GM21526 (cell line): ENCODE measurements around the gene PBX1.

Experiments used
- ATAC-seq: cut with Tn5 transposase; IDR thresholded peaks from one replicate; pipeline ENCODE4 v1.9.1; 2021; ENCODE audit warnings: moderate library complexity; ENCODE audit not compliant: unreplicated experiment, low FRiP score

The PBX1 gene

GRCh38 chr1:164688791-164689190 lies 129.8 kb downstream of the PBX1 start:
- ATAC-seq, result no peak

GRCh38 chr1:164689672-164690511 lies 130.9 kb downstream of the PBX1 start:
- no peak for ATAC-seq

- ATAC-seq, result no peak
These were observed 133.4 kb downstream of the PBX1 start for GRCh38 chr1:164692420-164692819.

DNA sequence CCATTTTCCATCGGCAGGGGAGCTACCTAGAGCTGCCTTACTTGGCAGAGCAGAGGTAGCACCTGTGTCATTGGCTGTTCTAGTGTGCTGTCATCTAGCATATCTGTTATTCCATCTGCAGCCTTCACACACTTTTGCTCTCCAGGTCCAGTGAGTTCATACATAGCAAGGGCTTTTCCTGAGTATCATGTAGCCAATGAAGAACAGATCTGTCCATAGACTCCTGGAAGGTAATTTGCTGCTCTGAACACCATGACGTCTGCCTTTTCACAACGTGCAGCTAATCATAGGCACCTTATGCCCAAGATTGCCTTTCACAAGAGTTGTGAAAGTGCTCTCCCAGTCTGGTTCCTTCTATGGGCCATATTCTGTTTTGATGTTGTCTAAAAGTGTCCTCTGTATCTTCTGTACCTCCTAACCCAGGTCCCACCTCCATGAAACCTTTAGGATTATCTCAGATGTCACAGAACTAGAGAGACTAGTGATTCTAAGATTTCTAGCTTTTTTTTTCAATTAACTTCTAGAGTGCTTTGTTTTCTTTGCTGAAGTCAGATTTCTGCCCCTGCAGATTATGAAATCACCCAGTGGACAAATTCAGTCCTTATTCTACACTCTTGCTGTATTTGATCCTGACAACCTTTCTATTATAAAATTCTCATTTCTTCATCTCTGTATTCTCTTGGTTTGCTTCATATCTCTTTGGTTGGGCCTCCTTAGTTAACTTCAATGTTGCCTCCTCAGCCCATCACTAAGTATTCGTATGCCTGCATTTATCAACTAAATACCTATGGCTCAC lies 134.8 kb downstream of the PBX1 start:
- no peak for ATAC-seq

- ATAC-seq, result no peak
These were observed 135.5 kb downstream of the PBX1 start for GRCh38 chr1:164694505-164694904.

DNA sequence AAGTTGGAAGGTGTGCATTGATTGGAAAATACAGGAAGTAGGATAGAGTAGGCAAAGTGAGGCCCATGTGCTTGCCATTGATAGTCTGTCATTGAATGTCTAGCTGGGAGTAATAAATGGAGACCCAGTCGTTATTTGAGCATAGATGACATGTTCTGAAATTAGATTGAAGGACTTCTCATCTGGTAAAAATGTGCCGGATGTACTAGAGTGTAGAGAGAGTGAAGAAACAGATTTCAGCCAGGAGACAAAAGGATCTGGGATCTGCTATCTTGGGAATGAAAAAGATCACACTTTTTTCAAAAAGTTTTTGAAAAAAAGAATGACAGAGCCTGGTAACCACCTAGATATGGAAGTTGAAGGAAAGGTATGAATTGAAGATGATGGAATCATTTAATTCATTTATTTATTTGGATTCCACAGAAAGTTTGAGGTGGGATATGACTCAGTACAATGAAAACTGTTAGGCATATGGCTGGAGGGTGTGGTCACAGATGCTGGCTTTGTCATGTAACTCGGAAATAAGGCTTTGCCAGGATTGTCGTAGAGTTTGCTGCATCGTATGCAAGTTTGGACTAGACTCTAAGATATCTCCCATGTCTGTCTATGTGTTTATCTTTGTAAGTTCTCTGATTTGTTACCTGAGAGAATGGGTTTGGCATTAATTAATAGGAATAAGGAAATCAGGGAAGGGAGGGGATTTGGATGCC lies 137.1 kb downstream of the PBX1 start:
- ATAC-seq, result no peak

DNA sequence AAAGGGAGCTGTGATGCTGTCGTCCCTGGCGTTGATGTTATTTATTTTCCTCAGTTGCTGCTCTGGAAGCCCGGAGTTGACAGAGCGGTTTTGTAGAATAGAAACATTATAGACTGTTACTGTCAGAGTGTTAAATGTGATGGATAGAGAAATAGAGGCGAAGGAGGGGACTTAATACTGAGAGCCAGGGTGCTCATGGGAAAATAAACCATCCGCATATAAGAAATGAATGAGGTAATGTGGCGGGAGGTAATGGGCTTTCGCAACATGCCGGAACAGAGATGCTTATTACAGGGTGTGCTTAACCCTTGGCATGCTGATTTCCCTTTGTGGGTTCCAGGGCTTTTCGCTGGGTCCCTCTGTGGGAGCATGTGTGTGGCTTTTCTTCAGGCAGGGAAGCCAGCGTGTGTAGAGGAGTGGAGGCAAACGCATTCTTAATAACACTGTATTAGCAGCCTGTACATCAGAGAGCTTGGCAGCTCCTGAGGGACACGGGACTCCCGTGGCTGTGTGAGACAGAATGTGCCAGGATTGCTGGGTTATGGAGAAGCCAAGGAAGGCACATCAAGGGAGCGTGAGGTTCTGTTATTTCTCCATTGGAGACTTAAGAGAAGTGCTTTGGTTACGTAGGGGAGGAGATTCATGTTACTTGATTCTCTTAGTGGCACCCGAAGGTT lies 141.0 kb downstream of the PBX1 start:
- ATAC-seq, result no peak

- no peak for ATAC-seq
These were observed 141.7 kb downstream of the PBX1 start for GRCh38 chr1:164700683-164701082.

- ATAC-seq, result no peak
These were observed 142.3 kb downstream of the PBX1 start for GRCh38 chr1:164701189-164701761.

- ATAC-seq, result no peak
These were observed 143.2 kb downstream of the PBX1 start for GRCh38 chr1:164702216-164702615.

DNA sequence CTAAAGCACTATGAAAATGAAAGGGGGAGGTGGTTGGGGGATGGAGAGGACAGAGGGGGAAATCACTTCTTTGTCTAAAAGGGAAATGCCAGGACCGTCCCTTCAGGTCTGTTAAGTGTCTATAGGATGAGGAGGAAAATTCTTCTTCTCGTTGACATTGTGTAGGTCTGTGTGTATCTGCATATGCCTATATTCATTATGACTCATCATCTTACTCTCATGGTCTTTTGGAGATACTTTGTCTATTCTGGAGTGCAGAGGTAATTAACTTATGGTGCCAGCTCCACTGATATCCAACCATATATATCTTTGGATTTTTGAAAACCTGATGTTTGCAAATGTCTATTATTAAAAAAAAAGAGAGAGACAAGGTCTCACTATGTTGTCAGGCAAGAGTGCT lies 143.7 kb downstream of the PBX1 start:
- no peak for ATAC-seq

DNA sequence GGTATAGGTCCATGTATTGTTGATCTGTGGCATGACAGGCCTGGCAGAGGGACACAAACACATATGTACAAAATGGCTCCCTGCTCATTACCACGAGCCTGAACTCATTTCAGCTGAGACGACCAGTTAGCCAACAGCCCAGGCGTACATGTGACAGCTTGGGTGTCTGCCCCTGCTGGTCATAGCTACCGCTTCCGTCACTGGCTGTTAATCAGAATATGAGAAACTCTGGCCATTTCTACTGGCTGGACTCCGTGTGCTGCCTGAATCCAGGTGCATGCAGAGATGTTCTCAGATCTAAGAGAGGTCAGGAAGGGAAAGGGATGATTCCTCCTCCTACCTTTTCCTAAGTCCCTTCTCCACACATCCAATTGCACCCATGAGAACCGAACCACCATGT lies 144.5 kb downstream of the PBX1 start:
- ATAC-seq, result no peak

- ATAC-seq, result no peak
These were observed 145.0 kb downstream of the PBX1 start for GRCh38 chr1:164703960-164704411.

DNA sequence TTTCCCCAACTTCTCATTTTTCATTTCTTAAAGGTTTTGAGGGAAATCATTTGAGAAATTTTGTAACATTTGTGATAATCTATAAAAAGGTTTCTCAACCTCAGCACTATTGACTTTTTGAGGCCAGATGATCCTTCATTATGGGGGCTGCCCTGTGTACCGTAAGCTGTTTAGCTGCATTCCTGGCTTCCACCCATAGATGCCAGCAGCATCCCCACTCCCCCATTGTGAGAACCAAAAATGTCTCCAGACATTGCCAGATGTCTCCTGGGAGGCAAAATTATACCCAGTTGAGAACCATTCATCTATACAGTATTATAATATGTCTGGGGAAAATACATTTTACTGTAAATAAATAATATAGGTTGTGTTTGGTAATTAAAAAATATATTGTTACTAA lies 146.0 kb downstream of the PBX1 start:
- no peak for ATAC-seq

DNA sequence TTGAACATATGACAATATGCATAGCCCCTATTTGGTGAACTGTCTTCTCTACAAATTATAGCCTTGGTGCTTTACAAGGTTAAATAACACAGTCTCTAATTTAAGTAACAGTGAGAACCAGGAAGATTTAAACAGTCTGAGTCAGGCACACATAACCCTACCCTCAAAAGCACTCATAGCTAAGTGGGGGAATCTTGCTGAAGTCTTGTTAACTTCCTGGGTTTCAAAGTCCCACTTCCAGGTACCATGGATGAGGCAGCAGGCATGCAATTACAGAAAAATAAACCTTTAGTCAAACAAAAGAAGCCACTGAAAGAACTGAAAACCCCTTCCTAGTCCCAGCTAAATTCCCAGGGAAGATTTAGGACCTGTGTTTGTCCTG lies 147.6 kb downstream of the PBX1 start:
- ATAC-seq, result no peak

DNA sequence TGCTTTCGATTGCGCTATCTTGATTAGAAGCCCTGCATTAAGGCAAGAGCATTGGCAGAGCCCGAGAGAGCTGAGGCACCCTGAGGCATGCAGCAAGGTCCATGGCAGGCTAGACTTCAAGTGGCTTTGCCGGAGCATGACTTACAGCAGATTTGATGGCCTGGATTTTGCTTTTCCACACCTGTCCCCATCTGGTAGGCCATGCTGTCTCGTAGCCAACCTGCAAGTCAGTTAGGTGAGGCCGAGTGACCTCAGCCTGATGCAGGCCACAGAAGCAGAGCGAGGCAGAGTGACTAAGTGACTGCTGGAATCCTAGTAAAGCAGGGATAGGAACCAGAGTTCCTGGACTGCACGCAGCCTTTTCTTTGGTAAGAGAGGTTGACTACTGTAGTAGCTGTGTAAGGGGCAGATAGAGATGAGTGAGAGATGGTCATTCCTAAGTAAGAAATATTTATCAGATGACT lies 148.9 kb downstream of the PBX1 start:
- ATAC-seq, result no peak

DNA sequence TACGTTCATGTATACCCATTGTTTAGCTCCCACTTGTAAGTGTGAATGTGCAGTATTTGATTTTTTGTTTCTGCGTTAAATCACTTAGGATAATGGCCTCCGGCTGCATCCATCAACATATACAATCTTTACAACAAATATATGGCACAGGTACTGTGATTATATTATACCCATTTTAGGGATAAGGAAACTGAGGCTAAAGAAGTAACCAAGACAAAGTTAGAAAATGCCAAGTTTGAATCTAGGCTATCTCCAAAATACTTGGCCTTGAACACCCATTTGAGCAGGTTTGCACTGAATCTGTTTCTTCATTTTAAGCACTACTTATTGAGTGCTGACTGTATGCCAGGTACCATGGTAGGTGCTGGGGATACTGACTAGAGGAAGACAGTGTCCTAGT lies 149.6 kb downstream of the PBX1 start:
- no peak for ATAC-seq

DNA sequence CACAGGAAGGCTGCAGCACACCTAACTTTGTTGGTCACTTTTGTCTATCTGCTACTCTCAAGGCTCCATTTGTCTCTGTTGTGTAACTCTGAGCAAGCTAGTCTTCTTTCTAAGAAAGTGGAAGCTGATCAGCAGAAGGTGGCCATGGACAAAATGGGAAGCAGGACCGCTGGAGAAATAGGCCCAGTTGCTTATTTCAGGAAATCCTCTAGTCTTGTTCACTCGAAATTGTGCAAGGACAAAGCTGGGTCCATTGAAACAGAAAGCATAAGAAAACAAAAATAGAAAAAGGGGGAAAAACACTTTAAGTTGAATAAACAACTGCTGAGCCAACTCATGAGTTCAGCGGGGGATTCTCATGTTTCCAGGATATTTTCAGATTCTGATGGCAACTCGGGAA lies 150.1 kb downstream of the PBX1 start:
- no peak for ATAC-seq

- no peak for ATAC-seq
These were observed 150.7 kb downstream of the PBX1 start for GRCh38 chr1:164709541-164710278.
